ENCODE measurements around the gene EPHB2. TPM values are rescaled to one million over a fixed set of nuclear protein-coding genes. Genes with fewer than 3 reads are reported as not detected.

Gene EPHB2
- total and polyA plus RNA-seq, 9 donors, result 2.5 to 55.1 (median 15.1) TPM

- WGBS, 3 donors, result 80 to 85% (median 81%) methylated on average over 11 of the region's 11 CpGs
- TF ChIP-seq CTCF (IDR thresholded peaks at IDR 0.05), result no peak
- TF ChIP-seq EP300 (IDR thresholded peaks at IDR 0.05), result no peak
- no peak for TF ChIP-seq POLR2A (IDR thresholded peaks at IDR 0.05)
- Histone ChIP-seq H3K4me1 (ENCODE audit: insufficient read depth) (peaks cover 4% of the 10 kb centered on the region), H3K4me3 (no peak overlapping the region), H3K9me3 (no peaks in the 10 kb centered on the region), H3K36me3 (no peaks in the 10 kb centered on the region), H3K27me3 (no peaks in the 10 kb centered on the region), H3K27ac (no peak overlapping the region)
- DNase-seq, result no peak
- intact Hi-C loops (cut with DNase I), result no loop called here
Observed at GRCh38 chr1:22717037-22717760, 6.6 kb downstream of the EPHB2 start.

GRCh38 chr1:22721122-22721873, 10.7 kb downstream of the EPHB2 start:
- no peak for TF ChIP-seq CTCF (IDR thresholded peaks at IDR 0.05)
- no peak for TF ChIP-seq POLR2A (IDR thresholded peaks at IDR 0.05)
- no peak for TF ChIP-seq EP300 (IDR thresholded peaks at IDR 0.05)
- Histone ChIP-seq H3K9me3 (no peaks in the 10 kb centered on the region), H3K4me1 (ENCODE audit: insufficient read depth) (no peaks in the 10 kb centered on the region), H3K27me3 (no peaks in the 10 kb centered on the region), H3K36me3 (no peaks in the 10 kb centered on the region), H3K27ac (no peak overlapping the region), H3K4me3 (no peak overlapping the region)
- DNase-seq, result no peak
- 78 to 88% (median 87%) methylated on average over 10 of the region's 10 CpGs for WGBS, 3 donors
- intact Hi-C loops (cut with DNase I), result no loop called here

GRCh38 chr1:22722901-22723550, 12.4 kb downstream of the EPHB2 start:
- 86 to 89% (median 88%) methylated on average over 20 to 26 of the region's 26 CpGs for WGBS, 3 donors
- intact Hi-C loops (cut with DNase I), result no loop called here
- no peaks in the 10 kb centered on the region for H3K36me3 ChIP-seq

More at GRCh38 chr1:22722901-22723550, 12.4 kb downstream of the EPHB2 start:
- no peaks in the 10 kb centered on the region for H3K4me1 ChIP-seq (ENCODE audit: insufficient read depth)
- DNase-seq, result no peak
- H3K4me3 ChIP-seq, result no peak overlapping the region
- TF ChIP-seq EP300 (IDR thresholded peaks at IDR 0.05), result no peak
- TF ChIP-seq POLR2A (IDR thresholded peaks at IDR 0.05), result no peak
- TF ChIP-seq CTCF (IDR thresholded peaks at IDR 0.05), result no peak
- H3K27ac ChIP-seq, result no peak overlapping the region
- no peaks in the 10 kb centered on the region for H3K9me3 ChIP-seq
- H3K27me3 ChIP-seq, result no peaks in the 10 kb centered on the region
